Measurements from ENCODE around the gene OSGEPL1.

DNA sequence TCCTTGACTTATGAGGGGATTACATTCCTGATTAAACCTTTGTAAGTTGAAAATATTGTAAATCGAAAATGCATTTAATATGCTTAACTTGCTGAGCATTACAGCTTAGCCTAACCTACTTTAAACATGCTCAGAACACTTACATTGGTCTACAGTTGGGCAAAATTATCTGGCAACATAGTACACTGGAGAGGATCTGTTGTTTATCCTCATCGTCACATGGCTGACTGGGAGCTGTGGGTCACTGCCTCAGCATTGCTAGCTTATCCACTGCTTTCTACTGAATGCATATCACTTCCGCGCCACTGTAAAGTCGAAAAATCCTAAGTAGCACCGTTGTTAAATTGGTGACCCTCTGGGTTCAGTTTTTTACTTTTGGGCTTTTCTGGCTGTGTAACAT is 35.3 kb upstream of the OSGEPL1 start:
- TF ChIP-seq, protein P1, sequence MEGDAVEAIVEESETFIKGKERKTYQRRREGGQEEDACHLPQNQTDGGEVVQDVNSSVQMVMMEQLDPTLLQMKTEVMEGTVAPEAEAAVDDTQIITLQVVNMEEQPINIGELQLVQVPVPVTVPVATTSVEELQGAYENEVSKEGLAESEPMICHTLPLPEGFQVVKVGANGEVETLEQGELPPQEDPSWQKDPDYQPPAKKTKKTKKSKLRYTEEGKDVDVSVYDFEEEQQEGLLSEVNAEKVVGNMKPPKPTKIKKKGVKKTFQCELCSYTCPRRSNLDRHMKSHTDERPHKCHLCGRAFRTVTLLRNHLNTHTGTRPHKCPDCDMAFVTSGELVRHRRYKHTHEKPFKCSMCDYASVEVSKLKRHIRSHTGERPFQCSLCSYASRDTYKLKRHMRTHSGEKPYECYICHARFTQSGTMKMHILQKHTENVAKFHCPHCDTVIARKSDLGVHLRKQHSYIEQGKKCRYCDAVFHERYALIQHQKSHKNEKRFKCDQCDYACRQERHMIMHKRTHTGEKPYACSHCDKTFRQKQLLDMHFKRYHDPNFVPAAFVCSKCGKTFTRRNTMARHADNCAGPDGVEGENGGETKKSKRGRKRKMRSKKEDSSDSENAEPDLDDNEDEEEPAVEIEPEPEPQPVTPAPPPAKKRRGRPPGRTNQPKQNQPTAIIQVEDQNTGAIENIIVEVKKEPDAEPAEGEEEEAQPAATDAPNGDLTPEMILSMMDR (conservative IDR thresholded peaks at IDR 0.05 in 1 of 2, IDR thresholded peaks at IDR 0.05 in 1 of 2; ENCODE audit: extremely low read depth in 1 of 2, insufficient read depth in 1 of 2, low read depth in 1 of 2, low read length in 2 of 2), result no peak
- no peak for TF ChIP-seq EZH2 (IDR thresholded peaks at IDR 0.05; ENCODE audit: borderline replicate concordance, low read length)
